H1 (cell line): ENCODE results near the gene POLD4. TPM values are rescaled to one million over a fixed set of nuclear protein-coding genes. Genes with fewer than 3 reads are reported as not detected.

ENCODE experiments used
- EP300 ChIP-seq, 2 experiments: IDR thresholded peaks; 1 replicate in 1 of 2; 2 replicates in 1 of 2; pipeline ENCODE4 v1.6.1; 2011 to 2012; ENCODE audit warnings: low read depth in 2 of 2, low read length in 2 of 2, mild to moderate bottlenecking in 2 of 2, borderline replicate concordance in 1 of 2, inconsistent platforms in 1 of 2, moderate library complexity in 1 of 2
- KDM4A ChIP-seq: IDR thresholded peaks from one replicate; pipeline ENCODE4 v1.7.1; 2012; ENCODE audit warnings: low read depth, mild to moderate bottlenecking, moderate library complexity, low read length, inconsistent platforms; ENCODE audit not compliant: severe bottlenecking
- NRF1 ChIP-seq: IDR thresholded peaks from 2 replicates; pipeline ENCODE4 v1.6.1; 2011; ENCODE audit warnings: mild to moderate bottlenecking, low read depth, low read length, improper control_type of control experiment
- PHF8 ChIP-seq: fragments of 200-600 bp; sonication (generic); conservative IDR thresholded peaks from 2 replicates; pipeline ENCODE4 v1.7.1; 2012; ENCODE audit warnings: low read depth, mild to moderate bottlenecking, inconsistent platforms, low read length, moderate library complexity
- POU5F1 ChIP-seq: IDR thresholded peaks from 2 replicates; pipeline ENCODE4 v1.6.1; 2011; ENCODE audit warnings: low read depth, mild to moderate bottlenecking, low read length, moderate library complexity
- SAP30 ChIP-seq: fragments of 300-600 bp; sonication (generic); IDR thresholded peaks from 2 replicates; pipeline ENCODE4 v1.7.1; 2012; ENCODE audit warnings: low read length, moderate library complexity, mild to moderate bottlenecking, inconsistent platforms; ENCODE audit not compliant: insufficient read depth, insufficient replicate concordance
- SP1 ChIP-seq: IDR thresholded peaks from 2 replicates; pipeline ENCODE4 v1.6.1; 2011; ENCODE audit warnings: low read depth, low read length
- SRF ChIP-seq: IDR thresholded peaks from 2 replicates; pipeline ENCODE4 v1.6.1; 2011; ENCODE audit warnings: mild to moderate bottlenecking, low read depth, low read length, moderate library complexity
- TAF7 ChIP-seq: optimal IDR thresholded peaks from 2 replicates; pipeline ENCODE3; 2011; ENCODE audit warnings: low read depth, mild to moderate bottlenecking, inconsistent platforms, low read length, moderate library complexity, borderline replicate concordance
- TCF12 ChIP-seq: IDR thresholded peaks from 2 replicates; pipeline ENCODE4 v1.6.1; 2011; ENCODE audit warnings: low read depth, mild to moderate bottlenecking, low read length
- ZNF274 ChIP-seq: IDR thresholded peaks from 2 replicates; pipeline ENCODE4 v1.7.0; 2012; ENCODE audit warnings: low read length, borderline replicate concordance; ENCODE audit errors: extremely low read depth
- polyA plus RNA-seq, 7 experiments: library from polyadenylated mRNA; depleted of rRNA in 3 of 7; stranded (reverse) in 5 of 7; unstranded in 2 of 7; fragments of >200 nt in 5 of 7; fragments of 200-250 nt in 2 of 7; gene quantifications; 1 replicate in 5 of 7; 2 replicates in 1 of 7; 4 replicates in 1 of 7; pipeline versions ENCODE4 v1.2.1 to v1.2.3, GENCODE V29; 2011 to 2013; ENCODE audit warnings: missing spikeins in 2 of 7, mixed read lengths in 2 of 7
- total RNA-seq: library from RNA; stranded (reverse); fragmentation: NEBNext Ultra II Directional; extraction: Animal tissue kit (Norgen Biotek cat#: 25700); gene quantifications from 2 replicates; pipeline ENCODE4 v1.2.1, GENCODE V29; 2021

Gene POLD4
- total and polyA plus RNA-seq, 2 of the 8 experiments (the other 6 are each of a cell fraction or from before 2014, with no cell fraction given): 21.2 to 46.7 TPM

DNA sequence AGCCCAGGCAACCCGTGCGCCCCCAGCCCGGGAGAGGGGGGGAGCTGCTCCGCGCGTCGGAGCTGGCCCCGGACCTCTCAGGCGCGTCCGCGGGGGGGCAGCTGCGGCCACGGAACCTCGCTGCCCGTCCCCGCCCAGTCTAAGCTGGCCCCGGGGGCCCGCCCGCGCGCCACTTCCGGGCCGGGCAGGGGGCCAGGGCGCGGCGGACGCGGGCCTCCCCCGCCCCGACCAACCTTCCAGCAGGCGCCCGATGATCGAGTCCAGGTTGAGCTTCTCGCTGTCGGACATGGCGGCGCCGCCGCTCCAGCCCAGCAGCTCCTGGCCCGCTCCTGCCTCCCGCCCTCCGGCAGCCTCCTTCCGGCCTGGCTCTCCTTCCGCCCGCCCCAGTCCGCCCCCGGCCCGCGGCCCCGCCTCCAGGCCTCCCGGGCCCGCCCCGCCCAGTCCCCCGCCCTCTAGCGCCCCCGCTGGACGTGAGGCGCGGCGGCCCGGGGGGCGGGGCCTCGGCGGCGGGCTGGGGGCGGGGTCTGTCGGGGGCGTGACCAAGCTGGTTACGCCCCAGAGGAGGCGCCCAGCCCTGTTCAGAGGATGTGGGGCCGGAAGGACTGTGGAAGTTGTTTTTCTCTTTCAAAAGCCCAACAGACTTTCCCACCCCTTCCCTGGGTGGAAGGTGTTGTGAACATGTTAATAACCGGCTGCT is 48.3 kb upstream of the POLD4 start, which contains the start of gene PPP1CA (continued):
- TF ChIP-seq EP300 (IDR thresholded peaks at IDR 0.05; ENCODE audit: borderline replicate concordance in 1 of 2, low read depth in 2 of 2, low read length in 2 of 2) (no peak), POU5F1 (no peak), KDM4A (peak; percentile 68), SP1 (no peak), TCF12 (no peak), SAP30 (no peak), TAF7 (peak; percentile 64), SRF (no peak), PHF8 (peak; percentile 86), ZNF274 (no peak), NRF1 (no peak)
